H1 (cell line): ENCODE results near the gene CALD1. TPM values are rescaled to one million over a fixed set of nuclear protein-coding genes. Genes with fewer than 3 reads are reported as not detected.

ENCODE experiments used
- CEBPB ChIP-seq: IDR thresholded peaks from 2 replicates; pipeline ENCODE4 v1.6.1; 2012; ENCODE audit warnings: low read depth, low read length
- CHD2 ChIP-seq: IDR thresholded peaks from 2 replicates; pipeline ENCODE4 v1.6.1; 2012; ENCODE audit warnings: low read length, improper control_type of control experiment
- CHD7 ChIP-seq: fragments of 300-600 bp; sonication (generic); IDR thresholded peaks from 2 replicates; pipeline ENCODE4 v1.7.1; 2012; ENCODE audit warnings: low read length, moderate library complexity, mild to moderate bottlenecking, inconsistent platforms; ENCODE audit not compliant: insufficient replicate concordance
- EP300 ChIP-seq, 2 experiments: IDR thresholded peaks; 1 replicate in 1 of 2; 2 replicates in 1 of 2; pipeline ENCODE4 v1.6.1; 2011 to 2012; ENCODE audit warnings: low read depth in 2 of 2, low read length in 2 of 2, mild to moderate bottlenecking in 2 of 2, borderline replicate concordance in 1 of 2, inconsistent platforms in 1 of 2, moderate library complexity in 1 of 2
- JUND ChIP-seq: IDR thresholded peaks from 2 replicates; pipeline ENCODE4 v1.6.1; 2011; ENCODE audit warnings: mild to moderate bottlenecking, improper control_type of control experiment, low read length
- KDM5A ChIP-seq: fragments of 200-600 bp; IDR thresholded peaks from 2 replicates; pipeline ENCODE4 v1.7.1; 2012; ENCODE audit warnings: mild to moderate bottlenecking, low read length, inconsistent platforms, mixed read lengths
- PHF8 ChIP-seq: fragments of 200-600 bp; sonication (generic); conservative IDR thresholded peaks from 2 replicates; pipeline ENCODE4 v1.7.1; 2012; ENCODE audit warnings: low read depth, mild to moderate bottlenecking, inconsistent platforms, low read length, moderate library complexity
- YY1 ChIP-seq: IDR thresholded peaks from 2 replicates; pipeline ENCODE4 v1.6.1; 2011; ENCODE audit warnings: low read depth, mild to moderate bottlenecking, low read length
- polyA plus RNA-seq, 7 experiments: library from polyadenylated mRNA; depleted of rRNA in 3 of 7; stranded (reverse) in 5 of 7; unstranded in 2 of 7; fragments of >200 nt in 5 of 7; fragments of 200-250 nt in 2 of 7; gene quantifications; 1 replicate in 5 of 7; 2 replicates in 1 of 7; 4 replicates in 1 of 7; pipeline versions ENCODE4 v1.2.1 to v1.2.3, GENCODE V29; 2011 to 2013; ENCODE audit warnings: missing spikeins in 2 of 7, mixed read lengths in 2 of 7
- total RNA-seq: library from RNA; stranded (reverse); fragmentation: NEBNext Ultra II Directional; extraction: Animal tissue kit (Norgen Biotek cat#: 25700); gene quantifications from 2 replicates; pipeline ENCODE4 v1.2.1, GENCODE V29; 2021

The CALD1 gene
- total and polyA plus RNA-seq, 2 of the 8 experiments (the other 6 are each of a cell fraction or from before 2014, with no cell fraction given): 34.3 to 177 TPM

- TF ChIP-seq JUND (no peak), EP300 (IDR thresholded peaks at IDR 0.05; ENCODE audit: borderline replicate concordance in 1 of 2, low read depth in 2 of 2, low read length in 2 of 2) (no peak), PHF8 (no peak), KDM5A (no peak), CHD7 (no peak), CEBPB (no peak), YY1 (no peak), CHD2 (no peak)
Measured at GRCh38 chr7:134997214-134997885, 217.9 kb downstream of the CALD1 start (continued).
